Heart right ventricle (tissue), 16 donors: Measurements from ENCODE around the gene UBE2G2. TPM values are rescaled to one million over a fixed set of nuclear protein-coding genes. Genes with fewer than 3 reads are reported as not detected.

Source experiments
- ATAC-seq, 8 donors: fragments of 200-7000 bp; cut with Tn5 transposase; one replicate each; pipeline ENCODE4 v1.9.1; 2020; ENCODE audit warnings: mild to moderate bottlenecking in 8 of 8, moderate library complexity in 8 of 8, moderate number of reproducible peaks in 1 of 8
- DNase-seq, 2 donors: peaks; one replicate each; pipeline ENCODE4 v3.0.0-alpha.2; 2020
- H3K27ac ChIP-seq, 10 donors: fragments of 200-600 bp; sonication (generic) in 2 of 10; one replicate each; pipeline versions ENCODE4 v1.5.0 to v1.8.0; 2020 to 2022; ENCODE audit warnings: mild to moderate bottlenecking in 3 of 10
- H3K27me3 ChIP-seq, 7 donors: fragments of 200-600 bp; one replicate each; pipeline ENCODE4 v1.8.0; 2021 to 2022; ENCODE audit warnings: mild to moderate bottlenecking in 2 of 7
- H3K36me3 ChIP-seq, 9 donors: fragments of 200-600 bp; sonication (generic) in 1 of 9; one replicate each; pipeline versions ENCODE4 v1.5.0 to v1.8.0; 2020 to 2022; ENCODE audit warnings: mild to moderate bottlenecking in 2 of 9
- H3K4me1 ChIP-seq, 9 donors: fragments of 200-600 bp; sonication (generic) in 1 of 9; one replicate each; pipeline versions ENCODE4 v1.5.0 to v1.8.0; 2020 to 2022; ENCODE audit warnings: mild to moderate bottlenecking in 4 of 9
- H3K4me3 ChIP-seq, 10 donors: fragments of 200-600 bp; sonication (generic) in 2 of 10; one replicate each; pipeline versions ENCODE4 v1.5.0 to v1.8.0; 2020 to 2022; ENCODE audit warnings: mild to moderate bottlenecking in 7 of 10, moderate library complexity in 2 of 10
- H3K9me3 ChIP-seq, 11 donors: fragments of 200-600 bp in 10 of 11; sonication (generic) in 2 of 11; one replicate each; pipeline versions ENCODE4 v1.5.0 to v1.8.0; 2013 to 2022; ENCODE audit warnings: mild to moderate bottlenecking in 2 of 11, control low read depth in 1 of 11, moderate library complexity in 1 of 11
- WGBS, 2 donors: extraction: QIAGEN DNeasy Blood & Tissue Kit; methylation state at CpG; one replicate each; pipeline ENCODE4 v1.1.7; 2013; ENCODE audit warnings: inconsistent platforms in 1 of 2; 5-methylcytosine and 5-hydroxymethylcytosine counted together
- intact Hi-C, 10 donors: fragments of 100-400 bp; cut with DNase I; formaldehyde crosslinking; loops; one replicate each; pipeline versions ENCODE4 v1.11.1 to v1.14.2; 2022
- polyA plus RNA-seq, 2 donors: library from polyadenylated mRNA; stranded (reverse); fragments of 200-250 nt; gene quantifications; one replicate each; pipeline ENCODE4 v1.2.3, GENCODE V29; 2013
- total RNA-seq, 10 donors: library from RNA; stranded (reverse); fragmentation: NEBNext Ultra II Directional in 3 of 10; extraction: Animal tissue kit (Norgen Biotek cat#: 25700) in 3 of 10; gene quantifications; one replicate each; pipeline versions ENCODE4 v1.2.1 to v1.2.4, GENCODE V29; 2021 to 2023
- TF ChIP-seq, protein P1 (sequence below), 9 donors: fragments of 200-600 bp; sonication (generic) in 2 of 9; IDR thresholded peaks; one replicate each; pipeline versions ENCODE4 v1.5.0 to v1.8.0; 2021 to 2022; ENCODE audit warnings: antibody characterized with exemption in 9 of 9, mild to moderate bottlenecking in 5 of 9, moderate library complexity in 1 of 9
- donor health status: Arrhythmogenic right ventricular cardiomyopathy.
- donor health status: ischemic (EF 13 %, LVEDD 7.1; RV severe dilation, severe dysfunction).
- donor health status: healthy with polysubstance abuse.
- donor health status: DM: no; HTN: yes; CAD: no.
- donor health status: DM: no; HTN: no; CAD: no.
- donor health status: ischemic (EF 25% LVEDD 6.9; RV normal size, moderate dysfunction).
- donor health status: ischemic (EF 25% LVEDD 5.7; RV mildly dilated, moderate dysfunction).
- donor health status: healthy.
- donor health status: DM: yes; HTN: yes; CAD: no.
- donor health status: Ischemic cardiomyopathy.
- donor health status: ischemic (EF 35%, LVEDD 5.7; RV mildly dilated, moderate dysfunction).
- donor health status: nonischemic (EF 11% LVEDD 7.7; RV severe dilation, severe dysfunction).
- donor health status: DM: yes; HTN: yes; CAD: no.
- donor health status: PGD.
- donor health status: ischemic (EF 29% LVEDD 5.4; RV normal size, mild dysfunction).
- donor health status: nonischemic (EF 23%, LVEDD 6.1; RV moderate dilation, normal function).

The UBE2G2 gene
- total and polyA plus RNA-seq, 12 donors: 39.6 to 89.5 (median 63.2) TPM

DNA sequence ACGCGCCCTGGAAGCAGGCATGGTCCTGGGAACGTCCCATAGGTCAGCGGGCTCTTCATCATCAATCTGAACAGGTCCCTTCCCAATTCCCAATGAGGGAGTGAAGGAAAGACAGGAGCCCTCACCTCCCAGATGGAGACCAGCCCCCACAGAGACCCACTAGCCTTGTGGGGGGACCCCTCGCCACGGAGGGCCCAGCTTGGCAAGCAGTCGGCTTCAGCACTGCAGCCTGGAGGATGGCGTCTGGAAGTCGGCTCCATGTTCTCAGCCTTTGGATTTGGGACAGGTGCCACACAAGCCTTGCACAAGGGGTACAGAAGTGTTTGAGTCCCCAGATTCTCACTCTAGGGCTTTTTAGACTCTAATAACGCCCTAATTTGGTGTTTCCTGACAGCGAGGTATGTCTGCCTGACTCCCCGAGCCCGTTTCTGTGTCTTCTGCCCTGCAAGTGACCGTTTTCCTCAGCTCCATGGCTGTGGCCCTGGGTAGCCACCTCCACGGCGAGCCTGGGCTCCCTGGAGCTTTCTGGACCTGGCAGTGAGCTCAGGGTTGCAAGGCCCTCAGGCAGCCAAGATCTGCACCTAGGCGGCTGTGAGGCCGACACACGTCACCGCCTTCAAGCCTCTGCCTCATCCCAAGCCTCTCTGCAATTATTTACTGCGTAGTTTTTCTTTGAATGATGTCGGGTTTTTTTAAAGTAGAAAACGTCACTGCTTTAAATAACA is 41.3 kb upstream of the UBE2G2 start:
- no peak for ATAC-seq
- TF ChIP-seq, protein P1, sequence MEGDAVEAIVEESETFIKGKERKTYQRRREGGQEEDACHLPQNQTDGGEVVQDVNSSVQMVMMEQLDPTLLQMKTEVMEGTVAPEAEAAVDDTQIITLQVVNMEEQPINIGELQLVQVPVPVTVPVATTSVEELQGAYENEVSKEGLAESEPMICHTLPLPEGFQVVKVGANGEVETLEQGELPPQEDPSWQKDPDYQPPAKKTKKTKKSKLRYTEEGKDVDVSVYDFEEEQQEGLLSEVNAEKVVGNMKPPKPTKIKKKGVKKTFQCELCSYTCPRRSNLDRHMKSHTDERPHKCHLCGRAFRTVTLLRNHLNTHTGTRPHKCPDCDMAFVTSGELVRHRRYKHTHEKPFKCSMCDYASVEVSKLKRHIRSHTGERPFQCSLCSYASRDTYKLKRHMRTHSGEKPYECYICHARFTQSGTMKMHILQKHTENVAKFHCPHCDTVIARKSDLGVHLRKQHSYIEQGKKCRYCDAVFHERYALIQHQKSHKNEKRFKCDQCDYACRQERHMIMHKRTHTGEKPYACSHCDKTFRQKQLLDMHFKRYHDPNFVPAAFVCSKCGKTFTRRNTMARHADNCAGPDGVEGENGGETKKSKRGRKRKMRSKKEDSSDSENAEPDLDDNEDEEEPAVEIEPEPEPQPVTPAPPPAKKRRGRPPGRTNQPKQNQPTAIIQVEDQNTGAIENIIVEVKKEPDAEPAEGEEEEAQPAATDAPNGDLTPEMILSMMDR (IDR thresholded peaks at IDR 0.05): no peak
- peaks cover 0 to 2% (median 0%) of the 10 kb centered on the region in 9 donors for H3K36me3 ChIP-seq
- peaks cover 15 to 33% (median 25%) of the 10 kb centered on the region in 9 donors for H3K4me1 ChIP-seq
- WGBS, 2 donors: 79 to 86% methylated on average over 23 of the region's 23 CpGs
- H3K27ac ChIP-seq: no peak overlapping the region
- intact Hi-C loops: no loop called here
- H3K9me3 ChIP-seq: no peaks in the 10 kb centered on the region
- no peak for DNase-seq
- no peak overlapping the region for H3K4me3 ChIP-seq
- no peaks in the 10 kb centered on the region for H3K27me3 ChIP-seq

DNA sequence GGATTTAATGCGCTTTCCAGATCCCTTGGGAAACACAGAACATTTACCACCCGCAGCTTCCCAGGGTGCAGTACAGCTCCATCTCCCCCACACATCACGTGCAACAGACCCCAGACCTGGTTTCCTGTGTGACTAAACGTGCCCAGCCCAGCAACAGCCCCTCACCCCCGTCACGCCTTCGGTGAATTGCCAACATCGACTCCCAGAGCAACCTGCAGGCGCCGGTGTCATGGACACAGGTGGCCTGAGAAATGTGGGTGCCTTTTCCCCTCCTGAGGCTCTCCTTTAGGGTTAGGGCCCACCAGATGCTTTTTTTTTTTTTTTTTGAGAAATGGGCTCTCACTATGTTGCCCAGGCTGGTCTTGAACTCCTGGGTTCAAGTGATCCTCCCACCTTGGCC is 40.5 kb upstream of the UBE2G2 start:
- 83 to 88% methylated on average over 10 of the region's 10 CpGs for WGBS, 2 donors
- TF ChIP-seq, protein P1 (IDR thresholded peaks at IDR 0.05): no peak
- ATAC-seq: no peak
- Histone ChIP-seq H3K36me3 (no peaks in the 10 kb centered on the region), H3K9me3 (no peaks in the 10 kb centered on the region), H3K4me3 (no peak overlapping the region), H3K4me1 (peaks cover 15 to 27% (median 19%) of the 10 kb centered on the region in 9 donors), H3K27me3 (no peaks in the 10 kb centered on the region), H3K27ac (no peak overlapping the region)
- DNase-seq: no peak
- intact Hi-C loops: no loop called here

DNA sequence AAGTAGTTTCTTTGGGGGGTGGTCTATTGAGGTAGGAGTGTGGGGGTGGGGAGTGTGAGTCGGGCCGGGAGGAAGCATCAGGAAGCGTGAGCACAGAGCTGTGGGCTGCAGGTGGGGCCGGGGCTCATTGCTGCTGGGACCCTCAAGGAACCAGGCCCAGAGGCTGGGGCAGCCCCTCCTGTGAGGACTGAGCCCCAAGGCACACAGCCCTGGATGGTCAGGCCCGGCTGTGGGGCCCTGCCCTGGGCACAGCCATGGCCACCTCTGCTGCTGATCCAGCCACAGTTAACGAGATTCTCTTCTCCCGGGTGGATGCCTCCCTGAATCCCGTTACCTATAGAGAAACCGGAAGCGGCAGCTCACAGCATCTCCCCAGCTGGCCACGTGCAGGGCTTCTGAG is 39.2 kb upstream of the UBE2G2 start:
- ATAC-seq (no peak), DNase-seq (no peak)
- TF ChIP-seq, protein P1 (IDR thresholded peaks at IDR 0.05): no peak
- Histone ChIP-seq H3K27me3 (no peaks in the 10 kb centered on the region), H3K36me3 (no peaks in the 10 kb centered on the region), H3K27ac (no peak overlapping the region), H3K4me3 (no peak overlapping the region), H3K9me3 (no peaks in the 10 kb centered on the region), H3K4me1 (peaks cover 3 to 22% (median 10%) of the 10 kb centered on the region in 9 donors)
- 79 to 86% methylated on average over 11 of the region's 11 CpGs for WGBS, 2 donors
- intact Hi-C loops: no loop called here

- no peaks in the 10 kb centered on the region for H3K9me3 ChIP-seq
- no peaks in the 10 kb centered on the region for H3K27me3 ChIP-seq
- peaks cover 0 to 10% (median 5%) of the 10 kb centered on the region in 9 donors for H3K4me1 ChIP-seq
- H3K27ac ChIP-seq: no peak overlapping the region
- no peaks in the 10 kb centered on the region for H3K36me3 ChIP-seq
- H3K4me3 ChIP-seq: no peak overlapping the region
- intact Hi-C loops: no loop called here
- ATAC-seq (no peak), DNase-seq (no peak)
- 90 to 92% methylated on average over 9 of the region's 9 CpGs for whole genome bisulfite sequencing, 2 donors
- TF ChIP-seq, protein P1 (IDR thresholded peaks at IDR 0.05): no peak
These were observed 37.3 kb upstream of the UBE2G2 start for GRCh38 chr21:44838951-44839350.
